Keratinocyte (primary cell): ENCODE results near the gene ETV7. TPM values are rescaled to one million over a fixed set of nuclear protein-coding genes. Genes with fewer than 3 reads are reported as not detected.
A peak's percentile ranks its signal among the peaks of the same experiment; 100 is the strongest.

Experiments
- DNase-seq: peaks from one replicate; pipeline ENCODE4 v3.0.0-alpha.2; 2011; ENCODE audit warnings: low read depth, missing footprints, low spot score
- FAIRE-seq: peaks from 2 replicates; lab custom pipeline; 2011; peaks lifted over from hg19 to GRCh38; lab: Jason Lieb, UNC
- H2AFZ ChIP-seq: 2 replicates; pipeline ENCODE4 v1.6.0; 2012; ENCODE audit warnings: low read length, control low read depth, inconsistent platforms; ENCODE audit not compliant: control insufficient read depth
- H3K27ac ChIP-seq: 2 replicates; pipeline ENCODE4 v1.5.1; 2011; ENCODE audit warnings: low read length; ENCODE audit not compliant: control insufficient read depth, insufficient read depth
- H3K27me3 ChIP-seq: 3 replicates; pipeline ENCODE4 v1.6.0; 2011; ENCODE audit warnings: low read length; ENCODE audit not compliant: control insufficient read depth, insufficient read depth; ENCODE audit errors: extremely low read depth
- H3K36me3 ChIP-seq, 2 experiments: 2 replicates in 1 of 2; 3 replicates in 1 of 2; pipeline ENCODE4 v1.5.1; 2011; ENCODE audit warnings: low read length in 2 of 2, mild to moderate bottlenecking in 1 of 2; ENCODE audit not compliant: control insufficient read depth in 2 of 2, insufficient read depth in 2 of 2; ENCODE audit errors: extremely low read depth in 1 of 2
- H3K4me1 ChIP-seq: 3 replicates; pipeline ENCODE4 v1.5.1; 2011; ENCODE audit warnings: low read length; ENCODE audit not compliant: control insufficient read depth, insufficient read depth; ENCODE audit errors: extremely low read depth
- H3K4me2 ChIP-seq: 3 replicates; pipeline ENCODE4 v1.6.0; 2011; ENCODE audit warnings: low read depth, low read length; ENCODE audit not compliant: control insufficient read depth, insufficient read depth; ENCODE audit errors: extremely low read depth
- H3K4me3 ChIP-seq, 3 experiments: fragments of 200-600 bp in 1 of 3; sonication (generic) in 1 of 3; 2 replicates in 2 of 3; 3 replicates in 1 of 3; pipeline ENCODE4 v1.5.1; 2011 to 2016; ENCODE audit warnings: low read length in 3 of 3, mild to moderate bottlenecking in 3 of 3, control low read depth in 2 of 3, inconsistent platforms in 1 of 3, low read depth in 1 of 3, mixed read lengths in 1 of 3, mixed run types in 1 of 3, moderate library complexity in 1 of 3; ENCODE audit not compliant: control insufficient read depth in 2 of 3, insufficient read depth in 2 of 3; ENCODE audit errors: extremely low read depth in 1 of 3
- H3K79me2 ChIP-seq: 2 replicates; pipeline ENCODE4 v1.6.0; 2012; ENCODE audit warnings: low read length; ENCODE audit not compliant: control insufficient read depth, insufficient read depth
- H3K9ac ChIP-seq: 3 replicates; pipeline ENCODE4 v1.6.0; 2011; ENCODE audit warnings: low read length; ENCODE audit not compliant: control insufficient read depth, insufficient read depth; ENCODE audit errors: extremely low read depth
- H3K9me1 ChIP-seq: 3 replicates; pipeline ENCODE4 v1.6.0; 2011; ENCODE audit warnings: low read length; ENCODE audit not compliant: control insufficient read depth, insufficient read depth; ENCODE audit errors: extremely low read depth
- H3K9me3 ChIP-seq: 2 replicates; pipeline ENCODE4 v1.5.1; 2012; ENCODE audit warnings: low read depth, low read length; ENCODE audit not compliant: control insufficient read depth
- H4K20me1 ChIP-seq: 3 replicates; pipeline ENCODE4 v1.6.0; 2011; ENCODE audit warnings: low read length; ENCODE audit not compliant: control insufficient read depth, insufficient read depth; ENCODE audit errors: extremely low read depth
- EZH2 ChIP-seq: IDR thresholded peaks from one replicate; pipeline ENCODE4 v1.6.1; 2012; ENCODE audit warnings: inconsistent platforms, mild to moderate bottlenecking, low read length, moderate library complexity
- dilution Hi-C: fragments of 300-500 bp; cut with MboI; formaldehyde crosslinking; loops from one replicate; pipeline ENCODE4 v1.7.0; 2020; ENCODE audit warnings: low sequenced_read_pairs; ENCODE audit not compliant: extremely low pct_ligation_motif_present
- polyA plus RNA-seq, 5 experiments: library from polyadenylated mRNA; depleted of rRNA in 3 of 5; stranded (reverse) in 3 of 5; stranded (forward) in 1 of 5; unstranded in 1 of 5; fragments of >200 nt; gene quantifications; 1 replicate in 1 of 5; 2 replicates in 3 of 5; 3 replicates in 1 of 5; pipeline versions ENCODE4 v1.2.1 to v1.2.3, GENCODE V29; 2011 to 2012; ENCODE audit warnings: missing spikeins in 2 of 5, low read depth in 1 of 5, low replicate concordance in 1 of 5
- TF ChIP-seq, protein P1 (sequence below), 3 experiments: IDR thresholded peaks in 1 of 3; conservative IDR thresholded peaks in 1 of 3; optimal IDR thresholded peaks in 1 of 3; 2 replicates in 2 of 3; 3 replicates in 1 of 3; pipeline versions ENCODE3 to v1.5.1; 2011; ENCODE audit warnings: low read length in 3 of 3, mild to moderate bottlenecking in 3 of 3, moderate library complexity in 2 of 3, control low read depth in 1 of 3, inconsistent platforms in 1 of 3; ENCODE audit not compliant: insufficient read depth in 2 of 3; ENCODE audit errors: extremely low read depth in 1 of 3

The ETV7 gene
- polyA plus RNA-seq, 1 donor (not counting 4 experiments of a cell fraction or from before 2014, with no cell fraction given): 0.22 TPM

- Histone ChIP-seq H3K9ac (no peak overlapping the region), H4K20me1 (no peaks in the 10 kb centered on the region), H2AFZ (no peak overlapping the region), H3K9me3 (no peaks in the 10 kb centered on the region), H3K27ac (no peak overlapping the region), H3K36me3 (no peaks in the 10 kb centered on the region), H3K4me2 (no peak overlapping the region), H3K4me1 (peaks cover 12% of the 10 kb centered on the region), H3K9me1 (no peaks in the 10 kb centered on the region), H3K4me3 (no peak overlapping the region), H3K27me3 (peaks cover 16% of the 10 kb centered on the region), H3K79me2 (no peaks in the 10 kb centered on the region)
- no peak for FAIRE-seq
- no peak for TF ChIP-seq EZH2
- TF ChIP-seq, protein P1, sequence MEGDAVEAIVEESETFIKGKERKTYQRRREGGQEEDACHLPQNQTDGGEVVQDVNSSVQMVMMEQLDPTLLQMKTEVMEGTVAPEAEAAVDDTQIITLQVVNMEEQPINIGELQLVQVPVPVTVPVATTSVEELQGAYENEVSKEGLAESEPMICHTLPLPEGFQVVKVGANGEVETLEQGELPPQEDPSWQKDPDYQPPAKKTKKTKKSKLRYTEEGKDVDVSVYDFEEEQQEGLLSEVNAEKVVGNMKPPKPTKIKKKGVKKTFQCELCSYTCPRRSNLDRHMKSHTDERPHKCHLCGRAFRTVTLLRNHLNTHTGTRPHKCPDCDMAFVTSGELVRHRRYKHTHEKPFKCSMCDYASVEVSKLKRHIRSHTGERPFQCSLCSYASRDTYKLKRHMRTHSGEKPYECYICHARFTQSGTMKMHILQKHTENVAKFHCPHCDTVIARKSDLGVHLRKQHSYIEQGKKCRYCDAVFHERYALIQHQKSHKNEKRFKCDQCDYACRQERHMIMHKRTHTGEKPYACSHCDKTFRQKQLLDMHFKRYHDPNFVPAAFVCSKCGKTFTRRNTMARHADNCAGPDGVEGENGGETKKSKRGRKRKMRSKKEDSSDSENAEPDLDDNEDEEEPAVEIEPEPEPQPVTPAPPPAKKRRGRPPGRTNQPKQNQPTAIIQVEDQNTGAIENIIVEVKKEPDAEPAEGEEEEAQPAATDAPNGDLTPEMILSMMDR (optimal IDR thresholded peaks at IDR 0.05 in 1 of 3, IDR thresholded peaks at IDR 0.05 in 1 of 3, conservative IDR thresholded peaks at IDR 0.05 in 1 of 3; ENCODE audit: extremely low read depth in 1 of 3, insufficient read depth in 2 of 3, low read length in 3 of 3): no peak
- DNase-seq: no peak
- dilution Hi-C loops: no loop called here
Observed at GRCh38 chr6:36389353-36389752, 1.9 kb upstream of the ETV7 start.

GRCh38 chr6:36386495-36387439, 702 bp downstream of the ETV7 start:
- Histone ChIP-seq H3K9me1 (no peaks in the 10 kb centered on the region), H3K27me3 (peaks cover 16% of the 10 kb centered on the region), H3K36me3 (no peaks in the 10 kb centered on the region), H3K9me3 (no peaks in the 10 kb centered on the region), H3K4me3 (peak overlapping the region; percentile 44 to 87 (median 81)), H3K4me1 (peaks cover 12% of the 10 kb centered on the region), H4K20me1 (no peaks in the 10 kb centered on the region), H2AFZ (peak overlapping the region; percentile 99), H3K79me2 (no peaks in the 10 kb centered on the region), H3K9ac (peak overlapping the region; percentile 73), H3K27ac (no peak overlapping the region), H3K4me2 (peak overlapping the region; percentile 97)
- no peak for DNase-seq
- no peak for FAIRE-seq
- TF ChIP-seq EZH2: no peak
- TF ChIP-seq, protein P1 (optimal IDR thresholded peaks at IDR 0.05 in 1 of 3, IDR thresholded peaks at IDR 0.05 in 1 of 3, conservative IDR thresholded peaks at IDR 0.05 in 1 of 3; ENCODE audit: extremely low read depth in 1 of 3, insufficient read depth in 2 of 3, low read length in 3 of 3): peak in 1 of 3 experiments; percentile 10
- dilution Hi-C loops: no loop called here
